Measurements from ENCODE around the gene HES2. TPM values are rescaled to one million over a fixed set of nuclear protein-coding genes. Genes with fewer than 3 reads are reported as not detected.
A peak's percentile ranks its signal among the peaks of the same experiment; 100 is the strongest.
"Not testable (repeated sequence)": the region's sequence is repeated elsewhere in the genome, so short reads cannot be mapped to it uniquely, and the experiment has no call there.

The HES2 gene
- total and polyA plus RNA-seq, 2 experiments from 2014 or later: 0.27 to 1.2 TPM

DNA sequence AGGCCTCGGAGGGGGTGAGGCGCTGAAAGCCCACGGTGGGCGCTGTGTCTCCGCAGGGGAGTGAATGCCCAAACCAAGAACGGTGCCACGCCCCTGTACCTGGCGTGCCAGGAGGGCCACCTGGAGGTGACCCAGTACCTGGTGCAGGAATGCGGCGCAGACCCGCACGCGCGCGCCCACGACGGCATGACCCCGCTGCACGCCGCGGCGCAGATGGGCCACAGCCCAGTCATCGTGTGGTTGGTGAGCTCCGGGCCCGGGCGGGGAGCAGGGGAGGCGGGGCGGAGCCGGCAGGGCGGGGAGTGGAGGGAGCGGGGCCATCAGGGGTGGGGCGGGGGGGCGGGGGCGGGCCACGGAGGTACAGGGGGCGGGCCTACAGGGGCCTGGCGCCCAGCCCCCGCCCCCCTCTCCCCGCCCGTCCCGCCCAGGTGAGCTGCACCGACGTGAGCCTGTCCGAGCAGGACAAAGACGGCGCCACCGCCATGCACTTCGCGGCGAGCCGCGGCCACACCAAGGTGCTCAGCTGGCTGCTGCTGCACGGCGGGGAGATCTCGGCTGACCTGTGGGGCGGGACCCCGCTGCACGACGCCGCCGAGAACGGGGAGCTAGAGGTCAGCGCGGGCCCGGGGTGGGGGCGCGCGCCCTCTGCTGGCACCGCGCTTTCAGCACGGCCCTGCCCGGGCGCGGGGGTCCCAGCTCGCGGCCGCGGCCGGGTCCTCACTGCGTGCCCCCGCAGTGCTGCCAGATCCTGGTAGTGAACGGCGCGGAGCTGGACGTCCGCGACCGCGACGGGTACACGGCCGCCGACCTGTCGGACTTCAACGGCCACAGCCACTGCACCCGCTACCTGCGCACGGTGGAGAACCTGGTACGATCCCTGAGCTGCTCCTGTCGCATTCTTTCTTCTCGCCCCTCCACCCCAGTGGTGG lies 20.7 kb upstream of the HES2 start:
- no peak overlapping the region for H3K27ac ChIP-seq
- no peaks in the 10 kb centered on the region for H3K9me2 ChIP-seq (replicated peaks; ENCODE audit: insufficient read depth)
- no peaks in the 10 kb centered on the region for H3K36me3 ChIP-seq (replicated peaks; ENCODE audit: insufficient read depth, low read depth)
- peak overlapping the region; percentile 86 for H3K4me2 ChIP-seq
- no peaks in the 10 kb centered on the region for H3K4me1 ChIP-seq (ENCODE audit: insufficient read depth)
- no peak overlapping the region for H3K4me3 ChIP-seq
- no peak for TF ChIP-seq EZH2phosphoT487 (IDR thresholded peaks at IDR 0.05; ENCODE audit: low read depth, severe bottlenecking, unreplicated experiment)
- TF ChIP-seq, protein P1, sequence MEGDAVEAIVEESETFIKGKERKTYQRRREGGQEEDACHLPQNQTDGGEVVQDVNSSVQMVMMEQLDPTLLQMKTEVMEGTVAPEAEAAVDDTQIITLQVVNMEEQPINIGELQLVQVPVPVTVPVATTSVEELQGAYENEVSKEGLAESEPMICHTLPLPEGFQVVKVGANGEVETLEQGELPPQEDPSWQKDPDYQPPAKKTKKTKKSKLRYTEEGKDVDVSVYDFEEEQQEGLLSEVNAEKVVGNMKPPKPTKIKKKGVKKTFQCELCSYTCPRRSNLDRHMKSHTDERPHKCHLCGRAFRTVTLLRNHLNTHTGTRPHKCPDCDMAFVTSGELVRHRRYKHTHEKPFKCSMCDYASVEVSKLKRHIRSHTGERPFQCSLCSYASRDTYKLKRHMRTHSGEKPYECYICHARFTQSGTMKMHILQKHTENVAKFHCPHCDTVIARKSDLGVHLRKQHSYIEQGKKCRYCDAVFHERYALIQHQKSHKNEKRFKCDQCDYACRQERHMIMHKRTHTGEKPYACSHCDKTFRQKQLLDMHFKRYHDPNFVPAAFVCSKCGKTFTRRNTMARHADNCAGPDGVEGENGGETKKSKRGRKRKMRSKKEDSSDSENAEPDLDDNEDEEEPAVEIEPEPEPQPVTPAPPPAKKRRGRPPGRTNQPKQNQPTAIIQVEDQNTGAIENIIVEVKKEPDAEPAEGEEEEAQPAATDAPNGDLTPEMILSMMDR (IDR thresholded peaks at IDR 0.05; ENCODE audit: poor library complexity): peak; percentile 38
- peak; percentile 6 for TF ChIP-seq EZH2 (IDR thresholded peaks at IDR 0.05; ENCODE audit: borderline replicate concordance)
- H3K27me3 ChIP-seq: peaks cover 7% of the 10 kb centered on the region
- 20% methylated on average over 40 of the region's 101 CpGs for WGBS (ENCODE audit: low lambda C conversion rate, missing lambda C conversion rate)
- no peaks in the 10 kb centered on the region for H3K9me3 ChIP-seq (ENCODE audit: low read depth)
- no peak overlapping the region for H2AFZ ChIP-seq
- H4K20me1 ChIP-seq (ENCODE audit: insufficient read depth, poor library complexity, severe bottlenecking): no peaks in the 10 kb centered on the region
- peak; percentile 84 for DNase-seq (ENCODE audit: low spot score)
- no peaks in the 10 kb centered on the region for H3K79me2 ChIP-seq

DNA sequence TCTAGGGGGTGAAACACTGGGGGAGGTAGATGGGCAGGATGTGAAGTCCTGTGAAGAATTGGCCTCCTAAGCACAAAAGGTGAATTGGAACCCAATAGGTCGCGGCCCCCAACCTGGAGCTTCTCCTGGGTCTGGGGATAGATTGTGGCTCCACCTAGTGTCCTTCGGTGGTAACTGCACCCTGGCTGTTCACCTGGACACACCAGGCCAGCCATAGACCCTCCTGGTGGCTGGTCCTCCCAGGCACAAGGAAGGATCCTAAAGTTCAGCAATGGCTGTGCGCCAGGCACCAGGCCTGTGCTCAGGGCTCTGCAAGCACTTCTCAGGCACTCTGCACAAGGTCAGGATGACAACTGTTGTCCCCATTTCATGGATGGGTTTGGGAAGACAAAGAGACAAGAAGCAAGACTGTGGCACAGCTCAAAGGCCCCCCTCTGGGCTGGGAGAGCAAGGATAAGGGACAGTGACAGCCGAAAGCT lies 18.4 kb upstream of the HES2 start:
- WGBS (ENCODE audit: low lambda C conversion rate, missing lambda C conversion rate): 28% methylated on average over 5 of the region's 5 CpGs
- H4K20me1 ChIP-seq (ENCODE audit: insufficient read depth, poor library complexity, severe bottlenecking): no peaks in the 10 kb centered on the region
- H3K4me3 ChIP-seq: no peak overlapping the region
- peaks cover 7% of the 10 kb centered on the region for H3K27me3 ChIP-seq
- no peaks in the 10 kb centered on the region for H3K36me3 ChIP-seq (replicated peaks; ENCODE audit: insufficient read depth, low read depth)
- no peak overlapping the region for H3K4me2 ChIP-seq
- H2AFZ ChIP-seq: no peak overlapping the region
- TF ChIP-seq, protein P1 (IDR thresholded peaks at IDR 0.05; ENCODE audit: poor library complexity): peak; percentile 84
- TF ChIP-seq EZH2 (IDR thresholded peaks at IDR 0.05; ENCODE audit: borderline replicate concordance): no peak
- DNase-seq (ENCODE audit: low spot score): peak; percentile 82
- H3K4me1 ChIP-seq (ENCODE audit: insufficient read depth): no peaks in the 10 kb centered on the region
- no peaks in the 10 kb centered on the region for H3K9me2 ChIP-seq (replicated peaks; ENCODE audit: insufficient read depth)
- H3K9me3 ChIP-seq (ENCODE audit: low read depth): no peaks in the 10 kb centered on the region
- no peaks in the 10 kb centered on the region for H3K79me2 ChIP-seq
- H3K27ac ChIP-seq: no peak overlapping the region

DNA sequence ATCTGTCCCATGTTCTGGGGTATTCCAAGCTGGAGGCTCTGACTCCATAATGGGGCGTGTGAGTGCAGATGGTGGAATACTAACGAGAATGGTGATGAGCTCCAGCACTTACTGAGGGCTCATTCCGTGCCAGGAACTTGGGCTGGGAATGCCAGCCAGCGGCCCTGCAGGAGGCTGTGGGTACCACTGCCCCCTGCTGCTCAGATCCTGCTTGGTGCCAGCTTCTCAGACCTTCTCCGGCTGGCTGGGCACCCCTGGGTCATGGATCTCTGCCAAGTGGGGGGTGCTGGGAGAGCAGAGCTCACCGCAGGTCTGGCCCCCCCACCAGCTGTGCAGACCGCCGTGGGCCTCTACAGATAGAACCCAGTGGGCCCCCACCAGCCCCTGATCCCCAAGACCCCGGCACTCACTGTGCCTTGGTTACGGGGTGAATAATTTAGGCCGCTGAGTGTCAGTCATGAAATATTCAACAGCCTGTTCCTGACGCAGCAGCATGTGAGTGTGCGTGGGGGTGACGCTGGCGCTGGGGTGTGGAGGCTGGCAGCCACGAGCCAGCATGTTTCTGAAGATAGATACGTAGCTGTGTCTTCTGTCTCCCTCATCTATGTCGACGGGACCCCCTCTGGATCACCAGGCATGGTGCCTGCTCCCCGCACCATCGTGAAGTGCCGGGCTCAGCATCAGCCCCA lies 17.4 kb upstream of the HES2 start:
- H3K27ac ChIP-seq; H3K9me2 ChIP-seq (replicated peaks; ENCODE audit: insufficient read depth); H3K4me1 ChIP-seq (ENCODE audit: insufficient read depth); DNase-seq (ENCODE audit: low spot score); H3K36me3 ChIP-seq (replicated peaks; ENCODE audit: insufficient read depth, low read depth); H2AFZ ChIP-seq; H3K9me3 ChIP-seq (ENCODE audit: low read depth); H3K4me2 ChIP-seq; H4K20me1 ChIP-seq (ENCODE audit: insufficient read depth, poor library complexity, severe bottlenecking); H3K79me2 ChIP-seq; H3K4me3 ChIP-seq; H3K27me3 ChIP-seq: not testable (repeated sequence)
- 83% methylated on average over 22 of the region's 22 CpGs for WGBS (ENCODE audit: low lambda C conversion rate, missing lambda C conversion rate)

DNA sequence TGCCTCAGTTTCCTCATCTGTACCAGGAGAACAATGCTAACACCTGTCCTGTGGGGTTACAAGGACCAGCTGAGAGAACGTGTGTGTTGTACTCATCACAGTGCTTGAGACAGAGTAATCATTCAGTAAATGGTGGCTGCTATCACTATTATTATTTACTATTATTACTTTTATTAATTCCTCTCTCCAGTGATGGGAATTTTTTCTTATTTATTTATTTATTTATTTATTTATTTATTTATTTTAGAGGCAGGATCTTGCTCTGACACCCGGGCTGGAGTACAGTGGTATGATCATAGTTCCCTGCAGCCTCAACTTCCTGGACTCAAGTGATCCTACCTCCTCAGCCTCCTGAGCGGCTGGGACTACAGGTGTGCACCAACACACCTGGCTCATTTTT lies 16.6 kb upstream of the HES2 start:
- WGBS (ENCODE audit: low lambda C conversion rate, missing lambda C conversion rate): 91% methylated on average over 3 of the region's 3 CpGs
- H2AFZ ChIP-seq; H3K4me3 ChIP-seq; H3K9me3 ChIP-seq (ENCODE audit: low read depth); H3K36me3 ChIP-seq (replicated peaks; ENCODE audit: insufficient read depth, low read depth); H3K4me1 ChIP-seq (ENCODE audit: insufficient read depth); H4K20me1 ChIP-seq (ENCODE audit: insufficient read depth, poor library complexity, severe bottlenecking); H3K27ac ChIP-seq; DNase-seq (ENCODE audit: low spot score); H3K79me2 ChIP-seq; H3K27me3 ChIP-seq; H3K9me2 ChIP-seq (replicated peaks; ENCODE audit: insufficient read depth); H3K4me2 ChIP-seq: not testable (repeated sequence)
